SK-N-SH (cell line): ENCODE measurements around the gene ST6GALNAC6. TPM values are rescaled to one million over a fixed set of nuclear protein-coding genes. Genes with fewer than 3 reads are reported as not detected.

Source experiments
- CTCF ChIA-PET: fragments of 300-600, 350-600 bp; formaldehyde crosslinking; extraction: SDS; loops from one replicate; lab custom pipeline; 2021; lab: Yijun Ruan, JAX
- POLR2A ChIA-PET: fragments of 350-600 bp; sonication (Branson Sonifier 250); formaldehyde crosslinking; extraction: SDS; loops from one replicate; lab custom pipeline; 2020; ENCODE audit warnings: antibody characterized with exemption, inconsistent platforms; lab: Yijun Ruan, JAX
- DNase-seq: peaks from one replicate; pipeline ENCODE4 v3.0.0; 2012
- H2AFZ ChIP-seq: fragments of 200-600 bp; sonication (generic); 2 replicates; pipeline ENCODE4 v1.8.1; 2016; ENCODE audit warnings: antibody characterized with exemption, mild to moderate bottlenecking, low read depth
- H3F3A ChIP-seq: fragments of 200-600 bp; sonication (generic); replicated peaks from 2 replicates; pipeline ENCODE3; 2016; ENCODE audit warnings: antibody characterized with exemption, mild to moderate bottlenecking; ENCODE audit not compliant: insufficient read depth
- H3K27ac ChIP-seq, 2 experiments: fragments of 200-500 bp in 1 of 2; fragments of 200-600 bp in 1 of 2; sonication (Bioruptor generic) in 1 of 2; sonication (generic), shearing (Covaris generic) in 1 of 2; 2 replicates each; pipeline versions ENCODE4 v1.5.1 to v1.6.1; 2014 to 2016; ENCODE audit warnings: low read depth in 2 of 2, inconsistent platforms in 1 of 2, low read length in 1 of 2, mild to moderate bottlenecking in 1 of 2, mixed read lengths in 1 of 2
- H3K27me3 ChIP-seq: fragments of 200-600 bp; sonication (generic), shearing (Covaris generic); 2 replicates; pipeline ENCODE4 v1.6.1; 2016; ENCODE audit warnings: mixed run types; ENCODE audit not compliant: insufficient read depth
- H3K36me3 ChIP-seq, 2 experiments: fragments of 200-500 bp in 1 of 2; fragments of 200-600 bp in 1 of 2; sonication (Bioruptor generic) in 1 of 2; sonication (generic) in 1 of 2; replicated peaks in 1 of 2; 2 replicates each; pipeline versions ENCODE3 to v1.5.1; 2014 to 2016; ENCODE audit warnings: low read length in 1 of 2, mild to moderate bottlenecking in 1 of 2; ENCODE audit not compliant: insufficient read depth in 2 of 2, control insufficient read depth in 1 of 2
- H3K4me1 ChIP-seq, 2 experiments: fragments of 200-500 bp in 1 of 2; fragments of 200-600 bp in 1 of 2; sonication (Bioruptor generic) in 1 of 2; sonication (generic), shearing (Covaris generic) in 1 of 2; 2 replicates each; pipeline versions ENCODE4 v1.5.1 to v1.6.1; 2014 to 2016; ENCODE audit warnings: low read depth in 1 of 2, low read length in 1 of 2, mixed run types in 1 of 2; ENCODE audit not compliant: insufficient read depth in 2 of 2, control insufficient read depth in 1 of 2
- H3K4me2 ChIP-seq: fragments of 200-600 bp; sonication (generic), shearing (Covaris generic); 2 replicates; pipeline ENCODE4 v1.6.1; 2017; ENCODE audit warnings: mixed run types
- H3K4me3 ChIP-seq, 2 experiments: fragments of 200-500 bp in 1 of 2; fragments of 200-600 bp in 1 of 2; sonication (Bioruptor generic) in 1 of 2; sonication (generic), shearing (Covaris generic) in 1 of 2; 2 replicates each; pipeline versions ENCODE4 v1.5.1 to v1.8.1; 2014 to 2016; ENCODE audit warnings: low read depth in 2 of 2, inconsistent platforms in 1 of 2, low read length in 1 of 2, mild to moderate bottlenecking in 1 of 2, mixed read lengths in 1 of 2, moderate library complexity in 1 of 2
- H3K79me2 ChIP-seq: fragments of 200-600 bp; sonication (generic); 2 replicates; pipeline ENCODE4 v1.8.1; 2017; ENCODE audit warnings: mild to moderate bottlenecking; ENCODE audit not compliant: insufficient read depth
- H3K9ac ChIP-seq: fragments of 200-600 bp; sonication (generic); 2 replicates; pipeline ENCODE4 v1.6.1; 2017; ENCODE audit warnings: mixed run types
- H3K9me2 ChIP-seq: fragments of 200-600 bp; sonication (generic); 2 replicates; pipeline ENCODE4 v1.6.1; 2017; ENCODE audit warnings: mixed run types
- H3K9me3 ChIP-seq: fragments of 200-600 bp; sonication (generic); 2 replicates; pipeline ENCODE4 v1.6.1; 2017; ENCODE audit warnings: mixed run types, mild to moderate bottlenecking, moderate library complexity
- H4K20me1 ChIP-seq: fragments of 200-600 bp; sonication (generic); 2 replicates; pipeline ENCODE4 v1.6.1; 2017; ENCODE audit warnings: mild to moderate bottlenecking, mixed run types; ENCODE audit not compliant: insufficient read depth
- EP300 ChIP-seq, 2 experiments: IDR thresholded peaks; 2 replicates each; pipeline versions ENCODE4 v1.4.0 to v1.6.1; 2012; ENCODE audit warnings: borderline replicate concordance in 1 of 2, low read depth in 1 of 2, low read length in 1 of 2
- EZH2phosphoT487 ChIP-seq: fragments of 200-600 bp; sonication (generic); IDR thresholded peaks from 2 replicates; pipeline ENCODE4 v1.6.1; 2017; ENCODE audit warnings: low read depth, mixed run types, mild to moderate bottlenecking, antibody characterized with exemption, moderate library complexity, borderline replicate concordance
- FOSL2 ChIP-seq: IDR thresholded peaks from 2 replicates; pipeline ENCODE4 v1.4.0; 2012; ENCODE audit warnings: low read depth, mild to moderate bottlenecking, moderate library complexity, borderline replicate concordance
- GATA2 ChIP-seq: sonication (generic); formaldehyde crosslinking; IDR thresholded peaks from 2 replicates; pipeline ENCODE4 v1.5.0; 2020; ENCODE audit warnings: mild to moderate bottlenecking, missing genetic modification reagents
- MAX ChIP-seq: IDR thresholded peaks from 2 replicates; pipeline ENCODE4 v1.4.0; 2012; ENCODE audit warnings: low read depth
- MEF2A ChIP-seq: IDR thresholded peaks from 2 replicates; pipeline ENCODE4 v1.4.0; 2012; ENCODE audit warnings: low read depth, borderline replicate concordance
- MXI1 ChIP-seq: IDR thresholded peaks from 2 replicates; pipeline ENCODE4 v1.6.1; 2012; ENCODE audit warnings: mild to moderate bottlenecking, low read depth, low read length, improper control_type of control experiment
- NFIC ChIP-seq: IDR thresholded peaks from 2 replicates; pipeline ENCODE4 v1.4.0; 2012; ENCODE audit warnings: borderline replicate concordance
- NRF1 ChIP-seq: IDR thresholded peaks from 2 replicates; pipeline ENCODE4 v1.6.1; 2012; ENCODE audit warnings: low read depth, mild to moderate bottlenecking, low read length
- POLR2AphosphoS5 ChIP-seq: IDR thresholded peaks from 2 replicates; pipeline ENCODE4 v1.6.1; 2012; ENCODE audit warnings: low read depth, low read length
- RCOR1 ChIP-seq: fragments of 150-350 bp; IDR thresholded peaks from 2 replicates; pipeline ENCODE4 v1.6.1; 2017; ENCODE audit warnings: antibody characterized with exemption, low read length
- RFX5 ChIP-seq: IDR thresholded peaks from 2 replicates; pipeline ENCODE4 v1.6.1; 2012; ENCODE audit warnings: mild to moderate bottlenecking, improper control_type of control experiment, low read length
- RXRA ChIP-seq: IDR thresholded peaks from 2 replicates; pipeline ENCODE4 v1.4.0; 2012; ENCODE audit warnings: low read depth, mild to moderate bottlenecking, borderline replicate concordance
- SMC3 ChIP-seq: IDR thresholded peaks from 2 replicates; pipeline ENCODE4 v1.6.1; 2012; ENCODE audit warnings: low read depth, low read length, improper control_type of control experiment
- WGBS: methylation state at CpG from one replicate; pipeline ENCODE4 v1.1.6; 2017; ENCODE audit warnings: low lambda C conversion rate; 5-methylcytosine and 5-hydroxymethylcytosine counted together
- polyA plus RNA-seq, 3 experiments: library from polyadenylated mRNA; depleted of rRNA; stranded (reverse); fragments of >200 nt; gene quantifications; 2 replicates each; pipeline ENCODE4 v1.2.3, GENCODE V29; 2012

Gene ST6GALNAC6
- polyA plus RNA-seq, 1 of the 3 experiments (the other 2 are of a cell fraction), result 34.8 TPM

DNA sequence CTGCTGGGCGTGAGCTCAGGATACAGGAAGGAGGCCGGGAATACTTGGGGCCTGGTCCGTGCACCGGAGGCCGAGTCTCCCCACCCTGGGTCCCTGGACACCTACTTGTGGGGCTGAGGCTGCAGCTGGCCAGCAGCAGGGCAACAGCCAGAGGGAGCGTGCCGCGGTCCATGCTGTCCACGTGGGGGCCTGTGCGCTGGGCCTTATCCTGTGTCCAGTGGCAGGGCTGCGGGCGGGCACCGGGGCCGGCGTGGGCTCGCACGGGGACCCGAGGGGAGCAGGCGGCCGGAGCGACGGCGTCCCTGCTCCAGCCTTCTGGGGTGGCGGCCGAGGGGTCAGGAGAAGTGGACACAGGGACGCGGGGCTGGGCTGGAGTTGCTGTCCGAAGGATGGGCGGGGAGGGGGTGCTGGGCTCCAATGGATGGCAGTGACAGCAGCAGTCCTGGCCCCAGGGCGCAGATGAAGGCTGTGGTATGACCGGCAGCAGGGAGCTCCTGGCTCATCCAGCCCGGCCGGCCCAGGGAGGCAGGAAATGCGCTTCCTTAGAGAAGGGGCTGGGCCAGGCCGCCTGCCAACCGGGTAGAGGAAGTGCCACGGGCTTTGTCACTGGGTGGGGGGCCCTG is 45.1 kb downstream of the ST6GALNAC6 start, which contains the start of gene ENG (continued):
- no peak for TF ChIP-seq RXRA
- no peak for TF ChIP-seq EZH2phosphoT487
- peak; percentile 49; the same call in 1 of the 2 replicates for TF ChIP-seq POLR2AphosphoS5
- TF ChIP-seq NFIC, result peak; percentile 27; the same call in 1 of the 2 replicates
- TF ChIP-seq EP300 (IDR thresholded peaks at IDR 0.05; ENCODE audit: borderline replicate concordance in 1 of 2, low read depth in 1 of 2, low read length in 1 of 2), result no peak
- no peak for TF ChIP-seq RFX5
- no peak for TF ChIP-seq MEF2A
- no peak for TF ChIP-seq SMC3
- no peak for TF ChIP-seq FOSL2
- no peak for TF ChIP-seq GATA2
- TF ChIP-seq MAX, result peak; percentile 90
- peak; percentile 90 for TF ChIP-seq MXI1

- H3K36me3 ChIP-seq, result peaks cover 0 to 12% of the 10 kb centered on the region in 2 experiments
- 60% methylated on average over 12 of the region's 13 CpGs for WGBS
- no peaks in the 10 kb centered on the region for H4K20me1 ChIP-seq
- DNase-seq, result peak; percentile 74
- TF ChIP-seq NRF1, result no peak
- TF ChIP-seq RCOR1, result peak; percentile 49; the same call in 1 of the 2 replicates
- H3K4me3 ChIP-seq, result peak overlapping the region; percentile 62 to 81
- H3K9ac ChIP-seq, result peak overlapping the region; percentile 70
- H3F3A ChIP-seq, result no peaks in the 10 kb centered on the region
- peak overlapping the region; percentile 58 to 86; a peak in 3 of 4 replicates for H3K27ac ChIP-seq
- H3K9me2 ChIP-seq, result no peaks in the 10 kb centered on the region
- H2AFZ ChIP-seq, result peak overlapping the region; percentile 60; the same call in 1 of the 2 replicates
- ChIA-PET POLR2A (interaction anchor here (0.9 to 1.8 kb wide), 4 partner anchors 10 to 192 kb away, joined by 3 to 5 read pairs (median 3); no protein-coding TSS in a partner anchor), CTCF (interaction anchor here (0.7 to 10.9 kb wide), 16 partner anchors 10 to 267 kb away, joined by 3 to 116 read pairs (median 4); partner anchors contain the start of gene TOR2A)
- H3K9me3 ChIP-seq, result peaks cover 7% of the 10 kb centered on the region; the same call in 1 of the 2 replicates
- no peaks in the 10 kb centered on the region for H3K27me3 ChIP-seq
- H3K4me2 ChIP-seq, result peak overlapping the region; percentile 96
- H3K79me2 ChIP-seq, result peaks cover 57% of the 10 kb centered on the region
- peaks cover 6 to 28% of the 10 kb centered on the region in 2 experiments; a peak in 2 of 4 replicates for H3K4me1 ChIP-seq
These were observed 45.9 kb downstream of the ST6GALNAC6 start for GRCh38 chr9:127853312-127854183.
